ENCODE results near the gene SYNE1.
"Not testable (repeated sequence)": the region's sequence is repeated elsewhere in the genome, so short reads cannot be mapped to it uniquely, and the experiment has no call there.

Gene SYNE1

DNA sequence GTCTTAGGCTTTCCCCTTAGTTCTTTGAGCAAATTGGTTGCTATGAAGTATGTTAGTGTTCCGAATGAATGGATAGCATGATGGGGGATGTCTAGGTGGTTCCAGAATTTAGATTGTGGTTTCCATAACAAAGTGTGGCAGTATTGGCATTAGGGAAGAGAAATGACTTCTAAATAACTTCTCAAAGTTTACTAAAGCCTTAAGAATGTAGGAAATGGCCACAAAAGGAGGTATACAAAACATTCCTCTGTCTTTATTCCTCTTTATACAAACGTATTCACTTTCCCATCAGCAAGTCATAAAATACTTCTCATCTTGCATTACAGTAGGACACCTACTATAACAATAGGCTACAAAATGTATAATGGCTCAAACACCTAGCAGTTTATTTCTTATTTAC, 550.1 kb downstream of the SYNE1 start:
- DNase-seq, result no peak

DNA sequence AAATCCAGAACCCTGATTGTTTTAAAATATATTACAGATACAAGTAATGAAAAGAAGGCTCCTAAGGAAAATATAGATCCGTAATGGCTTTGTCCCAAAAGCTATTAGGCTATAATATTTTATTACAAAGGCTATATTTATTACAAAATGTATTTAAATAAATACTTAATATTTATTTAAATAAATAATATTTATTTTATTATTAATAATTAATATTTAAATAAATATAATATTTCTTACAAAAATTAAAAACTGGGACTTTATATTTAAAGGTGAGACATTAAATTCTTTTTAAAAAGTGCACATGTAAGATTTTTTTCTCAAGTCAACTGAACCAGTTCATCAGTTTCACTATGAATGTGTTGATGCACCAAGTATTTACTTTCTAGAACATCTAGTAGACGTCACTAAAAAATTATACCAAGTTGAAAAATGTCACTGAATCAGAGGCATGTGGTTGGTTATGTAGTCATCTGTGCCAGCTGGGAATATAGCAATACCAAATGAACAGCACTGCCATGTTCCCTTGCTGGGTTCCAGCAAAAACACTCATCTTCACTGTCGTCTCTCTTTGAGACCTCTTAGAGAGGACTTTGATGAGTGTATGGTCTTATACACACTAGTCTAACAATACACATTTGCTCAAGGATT, 550.8 kb downstream of the SYNE1 start:
- no peak for DNase-seq

DNA sequence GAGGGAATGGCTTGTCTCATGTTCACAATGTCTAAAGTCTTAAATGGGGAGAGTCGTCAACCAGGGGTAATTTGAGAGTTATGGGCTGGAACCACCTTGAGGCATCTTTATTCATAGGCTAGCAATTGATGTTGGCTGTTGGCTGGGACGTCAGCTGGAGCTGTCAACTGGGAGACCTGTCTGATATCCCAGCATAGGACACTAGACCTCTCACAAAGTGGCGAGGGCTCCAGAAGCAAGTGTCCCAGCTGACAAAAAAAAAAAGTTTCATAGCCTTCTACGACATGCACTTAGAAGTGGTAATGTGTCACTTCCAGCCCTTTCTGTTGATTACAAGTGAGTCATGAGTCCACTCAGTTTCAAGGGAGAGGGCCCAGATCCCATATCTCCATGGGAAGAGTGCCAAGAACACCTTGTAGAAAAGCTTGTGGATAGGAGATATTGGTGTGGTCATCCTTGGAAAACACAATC, 551.7 kb downstream of the SYNE1 start:
- DNase-seq, result no peak

DNA sequence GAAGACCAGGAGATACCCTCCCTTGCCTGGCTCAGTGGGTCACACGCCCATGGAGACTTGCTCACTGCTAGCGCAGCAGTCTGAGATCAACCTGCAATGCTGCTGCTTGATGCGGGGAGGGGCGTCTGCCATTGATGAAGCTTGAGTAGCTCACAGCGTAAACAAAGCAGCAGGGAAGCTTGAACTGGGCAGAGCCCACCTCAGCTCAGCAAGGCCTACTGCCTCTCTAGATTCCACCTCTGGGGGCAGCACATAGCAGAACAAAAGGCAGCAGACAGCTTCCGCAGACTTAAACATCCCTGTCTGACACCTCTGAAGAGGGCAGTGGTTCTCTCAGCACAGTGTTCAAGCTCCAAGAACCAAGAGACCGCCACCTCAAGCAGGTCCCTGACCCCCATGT, 558.4 kb downstream of the SYNE1 start:
- DNase-seq, result no peak

DNA sequence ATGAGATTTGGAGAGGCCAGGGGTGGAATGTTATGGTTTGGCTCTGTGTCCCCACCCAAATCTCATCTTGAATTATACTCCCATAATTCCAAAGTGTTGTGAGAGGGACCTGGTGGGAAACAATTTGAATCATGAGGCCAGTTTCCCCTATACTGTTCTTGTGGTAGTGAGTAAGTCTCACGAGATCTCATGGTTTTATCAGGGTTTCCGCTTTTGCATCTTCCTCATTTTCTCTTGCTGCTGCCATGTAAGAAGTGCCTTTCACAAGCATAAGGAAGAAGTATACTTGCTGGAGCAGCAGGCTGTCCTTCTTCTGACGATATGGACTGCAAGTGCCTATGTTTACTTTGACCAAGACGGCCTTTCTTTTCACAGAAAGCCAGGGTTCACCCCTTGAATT, 559.2 kb downstream of the SYNE1 start:
- no peak for DNase-seq

DNA sequence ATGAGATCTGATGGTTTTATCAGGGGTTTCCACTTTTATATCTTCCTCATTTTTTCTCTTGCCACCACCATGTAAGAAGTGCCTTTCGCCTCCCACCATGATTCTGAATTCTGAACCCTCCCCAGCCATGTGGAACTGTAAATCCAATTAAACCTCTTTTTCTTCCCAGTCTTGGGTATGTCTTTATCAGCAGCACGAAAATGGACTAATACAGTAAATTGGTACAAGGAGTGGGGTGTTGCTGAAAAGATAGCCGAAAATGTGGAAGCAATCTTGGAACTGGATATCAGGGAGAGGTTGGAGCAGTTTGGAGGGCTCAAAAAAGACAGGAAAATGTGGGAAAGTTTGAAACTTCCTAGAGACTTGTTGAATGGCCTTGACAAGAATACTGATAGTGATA, 560.9 kb downstream of the SYNE1 start:
- not testable (repeated sequence) for DNase-seq

DNA sequence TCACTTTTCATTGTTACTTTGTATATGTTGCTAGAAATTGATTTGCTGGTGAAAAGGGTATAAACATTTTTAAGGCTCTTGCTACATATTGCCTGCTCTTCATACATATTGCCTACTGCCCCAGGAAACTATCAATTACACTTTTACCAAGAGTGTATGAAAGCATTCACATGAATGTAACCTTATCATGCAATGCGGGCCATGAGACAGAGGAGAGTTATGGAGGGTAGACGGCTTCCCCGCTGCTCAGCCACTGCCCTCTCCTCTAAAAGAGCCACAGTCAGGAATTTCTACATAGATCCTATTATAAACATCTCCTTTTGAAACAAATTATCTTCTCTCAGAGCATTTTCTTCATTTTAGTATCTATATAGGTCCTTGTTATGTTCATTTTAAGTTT, 565.3 kb downstream of the SYNE1 start:
- no peak for DNase-seq

All from stimulated activated CD8-positive, alpha-beta memory T cell treated with anti-CD3 and anti-CD28 coated beads, Interleukin-4, amount 100 ng/mL, for 48 hours (primary cell).